ENCODE results near the gene PDZD2. TPM values are rescaled to one million over a fixed set of nuclear protein-coding genes. Genes with fewer than 3 reads are reported as not detected.

The PDZD2 gene
- total RNA-seq, 2 donors from 2014 or later, result 10.3 to 59.5 TPM

DNA sequence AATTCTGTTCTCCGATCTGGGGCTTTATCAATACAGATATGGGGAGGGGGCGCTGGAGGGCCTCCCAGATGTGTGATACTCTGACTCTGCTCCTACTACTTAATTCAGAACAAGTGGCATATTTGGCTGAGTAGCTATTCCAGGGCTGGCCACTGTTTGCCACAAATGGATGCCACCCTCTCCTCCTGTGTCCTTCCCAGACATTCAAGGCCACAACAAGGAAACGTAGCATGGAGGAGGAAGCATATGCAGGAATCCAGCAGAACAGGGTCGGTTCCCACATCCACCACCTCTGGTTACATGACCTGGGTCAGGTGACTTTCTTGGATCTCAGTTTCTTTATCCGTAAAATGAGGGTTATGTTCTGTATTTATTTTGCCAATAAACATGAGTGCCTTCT, 404.2 kb downstream of the PDZD2 start:
- Histone ChIP-seq H3K27me3 (replicated peaks; ENCODE audit: insufficient read depth) (no peaks in the 10 kb centered on the region), H3K4me1 (replicated peaks) (no peaks in the 10 kb centered on the region), H3K9me3 (no peaks in the 10 kb centered on the region), H3K27ac (no peak overlapping the region), H3K4me3 (no peak overlapping the region), H3K36me3 (no peaks in the 10 kb centered on the region)
- WGBS, result 91% methylated on average over 5 of the region's 5 CpGs
- DNase-seq (ENCODE audit: low spot score), result no peak
- TF ChIP-seq, protein P1, sequence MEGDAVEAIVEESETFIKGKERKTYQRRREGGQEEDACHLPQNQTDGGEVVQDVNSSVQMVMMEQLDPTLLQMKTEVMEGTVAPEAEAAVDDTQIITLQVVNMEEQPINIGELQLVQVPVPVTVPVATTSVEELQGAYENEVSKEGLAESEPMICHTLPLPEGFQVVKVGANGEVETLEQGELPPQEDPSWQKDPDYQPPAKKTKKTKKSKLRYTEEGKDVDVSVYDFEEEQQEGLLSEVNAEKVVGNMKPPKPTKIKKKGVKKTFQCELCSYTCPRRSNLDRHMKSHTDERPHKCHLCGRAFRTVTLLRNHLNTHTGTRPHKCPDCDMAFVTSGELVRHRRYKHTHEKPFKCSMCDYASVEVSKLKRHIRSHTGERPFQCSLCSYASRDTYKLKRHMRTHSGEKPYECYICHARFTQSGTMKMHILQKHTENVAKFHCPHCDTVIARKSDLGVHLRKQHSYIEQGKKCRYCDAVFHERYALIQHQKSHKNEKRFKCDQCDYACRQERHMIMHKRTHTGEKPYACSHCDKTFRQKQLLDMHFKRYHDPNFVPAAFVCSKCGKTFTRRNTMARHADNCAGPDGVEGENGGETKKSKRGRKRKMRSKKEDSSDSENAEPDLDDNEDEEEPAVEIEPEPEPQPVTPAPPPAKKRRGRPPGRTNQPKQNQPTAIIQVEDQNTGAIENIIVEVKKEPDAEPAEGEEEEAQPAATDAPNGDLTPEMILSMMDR (IDR thresholded peaks at IDR 0.05), result no peak
- TF ChIP-seq POLR2A (IDR thresholded peaks at IDR 0.05) (no peak), POLR2AphosphoS5 (IDR thresholded peaks at IDR 0.05) (no peak)
- intact Hi-C loops (cut with DNase I), result no loop called here

DNA sequence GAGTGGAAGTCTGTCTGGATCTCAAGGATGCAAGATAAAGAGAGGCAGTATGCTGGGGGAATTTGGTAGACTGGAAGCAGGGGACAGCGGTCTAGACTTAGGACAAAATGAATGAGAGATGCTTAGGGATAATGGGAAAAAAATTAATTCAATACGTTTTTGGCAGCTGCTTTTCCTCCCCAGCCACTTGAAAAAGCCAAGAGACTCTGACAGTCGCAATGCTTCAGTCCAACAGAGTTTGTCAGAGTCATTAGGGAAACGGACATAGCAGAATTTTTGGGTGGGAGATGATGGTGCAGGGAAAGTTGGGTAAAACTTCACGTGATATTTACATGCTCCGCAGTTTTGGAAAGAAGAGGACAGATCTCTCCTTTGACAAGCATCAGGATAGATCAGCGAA, 405.5 kb downstream of the PDZD2 start:
- intact Hi-C loops (cut with DNase I), result no loop called here
- Histone ChIP-seq H3K36me3 (no peaks in the 10 kb centered on the region), H3K4me3 (no peak overlapping the region), H3K9me3 (no peaks in the 10 kb centered on the region), H3K27ac (no peak overlapping the region), H3K4me1 (replicated peaks) (no peaks in the 10 kb centered on the region), H3K27me3 (replicated peaks; ENCODE audit: insufficient read depth) (no peaks in the 10 kb centered on the region)
- WGBS, result 75% methylated on average over 7 of the region's 7 CpGs
- DNase-seq (ENCODE audit: low spot score), result no peak
- TF ChIP-seq POLR2A (IDR thresholded peaks at IDR 0.05) (no peak), POLR2AphosphoS5 (IDR thresholded peaks at IDR 0.05) (no peak)
- TF ChIP-seq, protein P1 (IDR thresholded peaks at IDR 0.05), result no peak

DNA sequence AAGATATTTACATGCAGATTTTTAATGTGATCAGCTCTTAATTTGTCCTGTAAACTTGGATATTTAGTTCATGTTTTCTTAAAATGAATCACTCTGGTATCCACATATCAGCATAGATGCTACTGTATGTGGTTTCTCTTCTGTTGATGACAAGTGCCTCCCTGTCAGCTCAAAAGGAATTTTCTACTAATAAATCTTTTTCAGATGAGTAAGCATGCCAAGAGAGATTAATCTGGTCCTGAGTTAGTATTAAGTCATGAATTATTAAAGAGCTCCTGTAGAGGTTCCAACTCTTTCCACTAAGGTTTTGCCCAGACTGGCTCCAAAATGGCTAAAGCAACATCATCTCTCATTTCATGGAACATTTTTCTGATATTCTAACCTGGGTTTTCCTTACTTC, 406.0 kb downstream of the PDZD2 start:
- Histone ChIP-seq H3K27ac (no peak overlapping the region), H3K27me3 (replicated peaks; ENCODE audit: insufficient read depth) (no peaks in the 10 kb centered on the region), H3K9me3 (no peaks in the 10 kb centered on the region), H3K36me3 (no peaks in the 10 kb centered on the region), H3K4me3 (no peak overlapping the region), H3K4me1 (replicated peaks) (no peaks in the 10 kb centered on the region)
- intact Hi-C loops (cut with DNase I), result no loop called here
- TF ChIP-seq POLR2AphosphoS5 (IDR thresholded peaks at IDR 0.05), result no peak
- TF ChIP-seq, protein P1 (IDR thresholded peaks at IDR 0.05), result no peak
- TF ChIP-seq POLR2A (IDR thresholded peaks at IDR 0.05), result no peak
- DNase-seq (ENCODE audit: low spot score), result no peak

DNA sequence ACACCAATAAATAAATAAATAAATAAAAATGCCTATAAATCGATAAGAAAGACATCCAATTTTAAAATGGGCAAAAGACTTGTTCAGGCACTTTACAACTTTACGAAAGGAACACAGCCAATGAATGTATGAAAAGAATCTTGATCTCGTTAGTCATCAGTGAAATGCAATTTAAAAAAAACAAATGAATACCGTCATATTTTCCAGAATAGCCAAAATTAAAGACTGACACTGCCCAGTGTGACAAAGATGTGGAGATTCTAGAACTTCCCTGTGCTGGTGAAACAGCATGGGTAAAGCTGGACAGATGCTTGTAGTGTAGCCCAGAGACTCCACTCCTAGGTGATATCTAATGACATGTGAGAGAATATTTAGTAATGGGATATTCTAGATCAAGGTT, 408.1 kb downstream of the PDZD2 start:
- H3K27me3 ChIP-seq (replicated peaks; ENCODE audit: insufficient read depth), result no peaks in the 10 kb centered on the region
- 97% methylated on average over 4 of the region's 4 CpGs for WGBS
- DNase-seq (ENCODE audit: low spot score), result no peak
- H3K4me1 ChIP-seq (replicated peaks), result no peaks in the 10 kb centered on the region
- TF ChIP-seq POLR2AphosphoS5 (IDR thresholded peaks at IDR 0.05) (no peak), POLR2A (IDR thresholded peaks at IDR 0.05) (no peak)
- TF ChIP-seq, protein P1 (IDR thresholded peaks at IDR 0.05), result no peak
- H3K27ac ChIP-seq, result no peak overlapping the region
- intact Hi-C loops (cut with DNase I), result no loop called here
- H3K4me3 ChIP-seq, result no peak overlapping the region
- no peaks in the 10 kb centered on the region for H3K9me3 ChIP-seq
- H3K36me3 ChIP-seq, result no peaks in the 10 kb centered on the region

DNA sequence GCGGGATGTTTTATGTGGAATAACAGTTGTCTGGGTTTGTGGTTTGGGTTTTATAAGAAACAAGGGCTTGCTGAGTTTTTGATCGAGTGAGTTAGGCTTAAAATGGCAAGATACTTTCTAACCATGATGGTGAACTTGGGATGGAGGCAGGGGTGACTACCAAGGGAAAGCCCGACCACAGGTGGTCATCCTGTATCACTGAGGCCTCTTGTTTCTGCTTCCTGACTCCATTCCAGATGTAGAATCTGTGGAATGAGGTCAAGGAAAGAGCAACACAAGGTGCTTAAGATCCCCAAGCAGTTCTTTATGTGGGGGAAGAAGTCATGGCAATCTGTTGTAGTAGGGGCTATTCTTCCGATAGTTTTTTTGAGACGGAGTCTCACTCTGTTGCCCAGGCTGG, 412.9 kb downstream of the PDZD2 start:
- 90% methylated on average over 5 of the region's 5 CpGs for WGBS
- Histone ChIP-seq H3K9me3 (no peaks in the 10 kb centered on the region), H3K36me3 (no peaks in the 10 kb centered on the region), H3K4me1 (replicated peaks) (no peaks in the 10 kb centered on the region), H3K4me3 (no peak overlapping the region), H3K27me3 (replicated peaks; ENCODE audit: insufficient read depth) (no peaks in the 10 kb centered on the region), H3K27ac (no peak overlapping the region)
- no peak for DNase-seq (ENCODE audit: low spot score)
- intact Hi-C loops (cut with DNase I), result no loop called here
- TF ChIP-seq, protein P1 (IDR thresholded peaks at IDR 0.05), result no peak
- no peak for TF ChIP-seq POLR2A (IDR thresholded peaks at IDR 0.05)
- TF ChIP-seq POLR2AphosphoS5 (IDR thresholded peaks at IDR 0.05), result no peak

Measured in prostate gland (tissue), 2 donors.